ENCODE measurements around the gene SNED1. TPM values are rescaled to one million over a fixed set of nuclear protein-coding genes. Genes with fewer than 3 reads are reported as not detected.

Gene SNED1
- polyA plus RNA-seq, 1 donor from 2014 or later = 0.32 TPM

GRCh38 chr2:241130316-241130715, 131.9 kb downstream of the SNED1 start:
- Histone ChIP-seq H3K36me3 (ENCODE audit: insufficient read depth, low read length) (no peaks in the 10 kb centered on the region), H3K27me3 (ENCODE audit: insufficient read depth, low read depth, low read length) (no peaks in the 10 kb centered on the region), H3K27ac (ENCODE audit: low read length) (no peak overlapping the region), H3K9ac (ENCODE audit: low read length) (no peak overlapping the region), H3K9me3 (ENCODE audit: low read length) (no peaks in the 10 kb centered on the region), H3K79me2 (replicated peaks; ENCODE audit: insufficient read depth, low read length) (no peaks in the 10 kb centered on the region), H4K20me1 (ENCODE audit: insufficient read depth) (no peaks in the 10 kb centered on the region), H3K4me3 (ENCODE audit: low read length) (no peak overlapping the region), H3K9me2 (ENCODE audit: insufficient read depth, low read length) (no peaks in the 10 kb centered on the region), H2AFZ (ENCODE audit: low read depth, low read length) (no peak overlapping the region), H3F3A (ENCODE audit: insufficient read depth, low read length, poor library complexity, severe bottlenecking) (no peaks in the 10 kb centered on the region), H3K4me2 (ENCODE audit: low read length) (no peak overlapping the region)
- TF ChIP-seq CTCF (IDR thresholded peaks at IDR 0.05; ENCODE audit: poor library complexity, severe bottlenecking) (no peak), RAD21 (conservative IDR thresholded peaks at IDR 0.05) (no peak), EP300 (conservative IDR thresholded peaks at IDR 0.05; ENCODE audit: poor library complexity, severe bottlenecking) (no peak), EZH2 (IDR thresholded peaks at IDR 0.05; ENCODE audit: borderline replicate concordance, insufficient read depth, low read length, poor library complexity, severe bottlenecking) (no peak), TAF1 (IDR thresholded peaks at IDR 0.05; ENCODE audit: low read depth) (no peak), SMC3 (conservative IDR thresholded peaks at IDR 0.05; ENCODE audit: poor library complexity) (no peak)

- TF ChIP-seq REST (IDR thresholded peaks at IDR 0.05; ENCODE audit: borderline replicate concordance) (no peak), MXI1 (conservative IDR thresholded peaks at IDR 0.05; ENCODE audit: poor library complexity, severe bottlenecking) (no peak), TAF1 (IDR thresholded peaks at IDR 0.05; ENCODE audit: low read depth) (no peak)
- Histone ChIP-seq H2AFZ (ENCODE audit: low read depth, low read length) (no peak overlapping the region), H3K4me2 (ENCODE audit: low read length) (no peak overlapping the region), H3K79me2 (replicated peaks; ENCODE audit: insufficient read depth, low read length) (no peaks in the 10 kb centered on the region), H3K9me2 (ENCODE audit: insufficient read depth, low read length) (no peaks in the 10 kb centered on the region), H3K4me3 (ENCODE audit: low read length) (no peak overlapping the region), H3F3A (ENCODE audit: insufficient read depth, low read length, poor library complexity, severe bottlenecking) (no peaks in the 10 kb centered on the region), H3K27ac (ENCODE audit: low read length) (no peak overlapping the region), H4K20me1 (ENCODE audit: insufficient read depth) (no peaks in the 10 kb centered on the region), H3K36me3 (ENCODE audit: insufficient read depth, low read length) (no peaks in the 10 kb centered on the region), H3K9me3 (ENCODE audit: low read length) (no peaks in the 10 kb centered on the region), H3K9ac (ENCODE audit: low read length) (no peak overlapping the region), H3K27me3 (ENCODE audit: insufficient read depth, low read depth, low read length) (no peaks in the 10 kb centered on the region)
Measured at GRCh38 chr2:241131531-241131930, 133.1 kb downstream of the SNED1 start.

Data from neural cell (in vitro differentiated cells).